B cell (primary cell): ENCODE measurements around the gene ZNF827.

Experiments used
- CTCF ChIP-seq: fragments of 200-600 bp; IDR thresholded peaks from one replicate; pipeline ENCODE4 v1.8.0; 2022; ENCODE audit warnings: antibody characterized with exemption, mild to moderate bottlenecking
- EZH2 ChIP-seq: IDR thresholded peaks from 2 replicates; pipeline ENCODE4 v1.6.1; 2012; ENCODE audit warnings: borderline replicate concordance, low read depth, mild to moderate bottlenecking, moderate library complexity, low read length; ENCODE audit not compliant: insufficient read depth, poor library complexity, severe bottlenecking

- no peak for TF ChIP-seq CTCF
- no peak for TF ChIP-seq EZH2
These were observed 142.3 kb downstream of the ZNF827 start for GRCh38 chr4:145796346-145796745.
